GM12878 (cell line): ENCODE measurements around the gene CATSPERD. TPM values are rescaled to one million over a fixed set of nuclear protein-coding genes. Genes with fewer than 3 reads are reported as not detected.

Experiments used
- BACH1 ChIP-seq: fragments of 450-650 bp; IDR thresholded peaks from 2 replicates; pipeline ENCODE4 v1.6.1; 2017; ENCODE audit warnings: mild to moderate bottlenecking, borderline replicate concordance
- BCLAF1 ChIP-seq: fragments of 450-650 bp; IDR thresholded peaks from 2 replicates; pipeline ENCODE4 v1.6.1; 2017; ENCODE audit warnings: antibody characterized with exemption, mild to moderate bottlenecking, moderate library complexity
- CBX3 ChIP-seq: fragments of 200-600 bp; sonication (generic); IDR thresholded peaks from 2 replicates; pipeline ENCODE4 v1.6.1; 2016; ENCODE audit warnings: low read depth, borderline replicate concordance
- CHD2 ChIP-seq: IDR thresholded peaks from 2 replicates; pipeline ENCODE4 v1.6.1; 2011; ENCODE audit warnings: low read depth, low read length, improper control_type of control experiment, borderline replicate concordance
- E2F4 ChIP-seq: IDR thresholded peaks from 2 replicates; pipeline ENCODE4 v1.6.1; 2012; ENCODE audit warnings: low read depth, low read length, improper control_type of control experiment
- IKZF2 ChIP-seq, 2 experiments: fragments of 450-650 bp; IDR thresholded peaks; 2 replicates each; pipeline ENCODE4 v1.6.1; 2017; ENCODE audit warnings: mild to moderate bottlenecking in 2 of 2, moderate library complexity in 2 of 2
- IRF3 ChIP-seq: fragments of 450-650 bp; IDR thresholded peaks from 2 replicates; pipeline ENCODE4 v1.6.1; 2014; ENCODE audit warnings: mild to moderate bottlenecking
- MLLT1 ChIP-seq: fragments of 450-650 bp; IDR thresholded peaks from 2 replicates; pipeline ENCODE4 v1.6.1; 2016; ENCODE audit warnings: mild to moderate bottlenecking
- MXI1 ChIP-seq: fragments of 150-350 bp; IDR thresholded peaks from 2 replicates; pipeline ENCODE4 v1.6.1; 2011; ENCODE audit warnings: low read depth, mild to moderate bottlenecking, inconsistent platforms, low read length, improper control_type of control experiment
- POLR2A ChIP-seq: IDR thresholded peaks from 2 replicates; pipeline ENCODE4 v1.6.1; 2011; ENCODE audit warnings: low read depth, mild to moderate bottlenecking, low read length
- POU2F2 ChIP-seq: IDR thresholded peaks from 3 replicates; pipeline ENCODE4 v1.6.1; 2011; ENCODE audit warnings: low read depth, mild to moderate bottlenecking, low read length, borderline replicate concordance
- SMAD5 ChIP-seq: IDR thresholded peaks from 2 replicates; pipeline ENCODE4 v1.6.1; 2016; ENCODE audit warnings: antibody characterized with exemption, low read depth
- TBL1XR1 ChIP-seq: IDR thresholded peaks from 2 replicates; pipeline ENCODE4 v1.6.1; 2012; ENCODE audit warnings: low read depth, low read length, improper control_type of control experiment
- USF2 ChIP-seq: IDR thresholded peaks from 2 replicates; pipeline ENCODE4 v1.6.1; 2011; ENCODE audit warnings: low read depth, low read length, improper control_type of control experiment, borderline replicate concordance
- ZNF24 ChIP-seq: fragments of 450-650 bp; IDR thresholded peaks from 2 replicates; pipeline ENCODE4 v1.6.1; 2017; ENCODE audit warnings: antibody characterized with exemption, mild to moderate bottlenecking
- polyA plus RNA-seq, 11 experiments: library from polyadenylated mRNA; depleted of rRNA in 4 of 11; unstranded in 6 of 11; stranded (reverse) in 5 of 11; fragments of >200 nt; fragmentation: Nextera tagmentation in 4 of 11; fragmentation: Illumina TruSeq in 1 of 11; extraction: Ambion mirVana in 4 of 11; extraction: Trizol in 1 of 11; gene quantifications; 1 replicate in 1 of 11; 2 replicates in 10 of 11; pipeline versions ENCODE4 v1.2.1 to v1.2.3, GENCODE V29; 2011 to 2016; ENCODE audit warnings: inconsistent platforms in 2 of 11, missing spikeins in 2 of 11, low read depth in 1 of 11
- total RNA-seq, 4 experiments: library from RNA; depleted of rRNA in 3 of 4; stranded (reverse); fragments of >200 nt in 3 of 4; fragmentation: Illumina TruSeq in 1 of 4; extraction: Trizol in 1 of 4; gene quantifications; 2 replicates each; pipeline versions ENCODE4 v1.2.1 to v1.2.3, GENCODE V29; 2013 to 2021

The CATSPERD gene
- total and polyA plus RNA-seq, 10 of the 15 experiments (the other 5 are each of a cell fraction or from before 2014, with no cell fraction given) = 0.02 to 0.38 (median 0.11) TPM; not detected in 5

- TF ChIP-seq MLLT1 = no peak
- no peak for TF ChIP-seq BACH1
- no peak for TF ChIP-seq E2F4
- TF ChIP-seq BCLAF1 = no peak
- TF ChIP-seq USF2 = no peak
- TF ChIP-seq SMAD5 = 0 out of 2 replicates have a peak, but pooled peaks have one; percentile 3
- TF ChIP-seq CHD2 = no peak
- TF ChIP-seq CBX3 = no peak
- no peak for TF ChIP-seq MXI1
- TF ChIP-seq ZNF24 = no peak
- TF ChIP-seq IKZF2 (IDR thresholded peaks at IDR 0.05) = no peak
- TF ChIP-seq POLR2A = peak; percentile 0; the same call in 1 of the 2 replicates
- TF ChIP-seq POU2F2 = peak; percentile 51; the same call in 2 of the 3 replicates
- no peak for TF ChIP-seq TBL1XR1
- no peak for TF ChIP-seq IRF3
Observed at GRCh38 chr19:5692723-5693194, 27.7 kb upstream of the CATSPERD start (continued).
